Measurements from ENCODE around the gene TUBE1. TPM values are rescaled to one million over a fixed set of nuclear protein-coding genes. Genes with fewer than 3 reads are reported as not detected.

The TUBE1 gene
- total RNA-seq, 3 donors from 2014 or later: 27.7 to 72.4 (median 48.2) TPM

GRCh38 chr6:112030206-112030960 is 56.9 kb downstream of the TUBE1 start:
- TF ChIP-seq CTCF (IDR thresholded peaks at IDR 0.05) (no peak), POLR2A (IDR thresholded peaks at IDR 0.05) (no peak), POLR2AphosphoS5 (IDR thresholded peaks at IDR 0.05) (no peak)
- H3K36me3 ChIP-seq: no peaks in the 10 kb centered on the region
- peak overlapping the region in 1 of 2 donors; percentile 21 for H3K27ac ChIP-seq
- H3K27me3 ChIP-seq: no peaks in the 10 kb centered on the region
- no peaks in the 10 kb centered on the region for H3K9me3 ChIP-seq
- intact Hi-C loops (cut with DNase I; ENCODE audit: low total_unique reads): no loop called here
- DNase-seq (ENCODE audit: low spot score in 2 of 2): no peak
- H3K4me1 ChIP-seq: no peaks in the 10 kb centered on the region
- H3K4me3 ChIP-seq: no peak overlapping the region

- Histone ChIP-seq H3K4me3 (no peak overlapping the region), H3K9me3 (no peaks in the 10 kb centered on the region), H3K27me3 (no peaks in the 10 kb centered on the region), H3K27ac (no peak overlapping the region), H3K36me3 (no peaks in the 10 kb centered on the region), H3K4me1 (no peaks in the 10 kb centered on the region)
- TF ChIP-seq POLR2AphosphoS5 (IDR thresholded peaks at IDR 0.05) (no peak), CTCF (IDR thresholded peaks at IDR 0.05) (peak; percentile 9 to 45 (median 24))
- no peak for DNase-seq (ENCODE audit: low spot score in 2 of 2)
- intact Hi-C loops (cut with DNase I; ENCODE audit: low total_unique reads): no loop called here
These were observed 58.0 kb downstream of the TUBE1 start for GRCh38 chr6:112029045-112029822.

- H3K27ac ChIP-seq: peak overlapping the region in 1 of 2 donors; percentile 7
These were observed 59.2 kb downstream of the TUBE1 start for GRCh38 chr6:112027942-112028674.

GRCh38 chr6:112026933-112027332 is 60.3 kb downstream of the TUBE1 start:
- no peak for DNase-seq (ENCODE audit: low spot score in 2 of 2)
- Histone ChIP-seq H3K36me3 (no peaks in the 10 kb centered on the region), H3K4me3 (no peak overlapping the region), H3K9me3 (no peaks in the 10 kb centered on the region), H3K27me3 (no peaks in the 10 kb centered on the region), H3K4me1 (no peaks in the 10 kb centered on the region), H3K27ac (no peak overlapping the region)
- intact Hi-C loops (cut with DNase I; ENCODE audit: low total_unique reads): loop anchor here (1.0 kb wide), 1 partner anchor 18 kb away; no protein-coding TSS in a partner anchor
- TF ChIP-seq POLR2AphosphoS5 (IDR thresholded peaks at IDR 0.05): no peak
- TF ChIP-seq POLR2A (IDR thresholded peaks at IDR 0.05): no peak
- TF ChIP-seq CTCF (IDR thresholded peaks at IDR 0.05): no peak

More at GRCh38 chr6:112027942-112028674, 59.2 kb downstream of the TUBE1 start:
- TF ChIP-seq CTCF (IDR thresholded peaks at IDR 0.05): no peak
- no peak for TF ChIP-seq POLR2A (IDR thresholded peaks at IDR 0.05)
- TF ChIP-seq POLR2AphosphoS5 (IDR thresholded peaks at IDR 0.05): no peak
- Histone ChIP-seq H3K4me1 (no peaks in the 10 kb centered on the region), H3K36me3 (no peaks in the 10 kb centered on the region), H3K4me3 (no peak overlapping the region), H3K27me3 (no peaks in the 10 kb centered on the region), H3K9me3 (no peaks in the 10 kb centered on the region)
- no peak for DNase-seq (ENCODE audit: low spot score in 2 of 2)
- intact Hi-C loops (cut with DNase I; ENCODE audit: low total_unique reads): no loop called here

Data from breast epithelium (tissue), 4 donors.